GF-D8 (cell line): ENCODE results near the gene GOLGA8T.
"Not testable (repeated sequence)": the region's sequence is repeated elsewhere in the genome, so short reads cannot be mapped to it uniquely, and the experiment has no call there.

ENCODE experiments used
- DNase-seq: peaks from one replicate; lab custom pipeline; 2025; lab: John Stamatoyannopoulos, UW

Gene GOLGA8T

GRCh38 chr15:30191639-30192038 lies 56.8 kb downstream of the GOLGA8T start:
- DNase-seq, result not testable (repeated sequence)

- DNase-seq, result not testable (repeated sequence)
These were observed 57.4 kb downstream of the GOLGA8T start for GRCh38 chr15:30192119-30192745.

GRCh38 chr15:30192892-30193291 lies 58.0 kb downstream of the GOLGA8T start:
- not testable (repeated sequence) for DNase-seq
